PC-9 (cell line): ENCODE results near the gene MTREX. TPM values are rescaled to one million over a fixed set of nuclear protein-coding genes. Genes with fewer than 3 reads are reported as not detected.

ENCODE experiments used
- BruUV-seq: library from RNA; stranded (reverse); fragments of 400-500 nt; replicated peaks from 2 replicates; lab custom pipeline; 2021; lab: Mats Ljungman, UMichigan
- CTCF ChIA-PET: fragments of 300-600 bp; sonication (Branson Sonifier 250); formaldehyde crosslinking; loops from one replicate; lab custom pipeline; 2022; ENCODE audit warnings: antibody characterized with exemption; lab: Charles Lee
- POLR2A ChIA-PET: fragments of 300-600 bp; sonication (Branson Sonifier 250); formaldehyde crosslinking; loops from one replicate; lab custom pipeline; 2022; ENCODE audit warnings: antibody characterized with exemption; ENCODE audit not compliant: unreplicated experiment; lab: Charles Lee
- DNase-seq, 2 experiments: peaks; one replicate each; pipeline versions ENCODE4 v3.0.0 to v3.0.0-alpha.2; 2015 to 2022; ENCODE audit warnings: mixed read lengths in 1 of 2
- H2AFZ ChIP-seq: fragments of 200-600 bp; sonication (generic); 2 replicates; pipeline ENCODE4 v1.8.1; 2017; ENCODE audit warnings: antibody characterized with exemption
- H3F3A ChIP-seq: fragments of 200-600 bp; sonication (generic); 2 replicates; pipeline ENCODE4 v1.8.1; 2017; ENCODE audit warnings: antibody characterized with exemption, mild to moderate bottlenecking, low read depth; ENCODE audit not compliant: insufficient read depth
- H3K27ac ChIP-seq: fragments of 200-600 bp; sonication (generic); 2 replicates; pipeline ENCODE4 v1.6.1; 2016; ENCODE audit warnings: mixed run types
- H3K27me3 ChIP-seq: fragments of 200-600 bp; sonication (generic); 2 replicates; pipeline ENCODE4 v1.6.1; 2016; ENCODE audit warnings: low read depth, mixed run types; ENCODE audit not compliant: insufficient read depth
- H3K36me3 ChIP-seq: fragments of 200-600 bp; sonication (generic); 2 replicates; pipeline ENCODE4 v1.6.1; 2016; ENCODE audit warnings: low read depth, mixed run types
- H3K4me1 ChIP-seq: fragments of 200-600 bp; sonication (generic); replicated peaks from 2 replicates; pipeline ENCODE4 v1.6.1; 2016; ENCODE audit warnings: mixed run types; ENCODE audit not compliant: insufficient read depth
- H3K4me2 ChIP-seq: fragments of 200-600 bp; sonication (generic); 2 replicates; pipeline ENCODE4 v1.6.1; 2017; ENCODE audit warnings: mixed run types
- H3K4me3 ChIP-seq: fragments of 200-600 bp; sonication (generic); 2 replicates; pipeline ENCODE4 v1.6.1; 2016; ENCODE audit warnings: mixed run types
- H3K79me2 ChIP-seq: fragments of 200-600 bp; sonication (generic); 2 replicates; pipeline ENCODE4 v1.6.1; 2017; ENCODE audit warnings: low read depth, mixed run types
- H3K9me2 ChIP-seq: fragments of 200-600 bp; sonication (generic); 2 replicates; pipeline ENCODE4 v1.8.1; 2017; ENCODE audit warnings: mild to moderate bottlenecking; ENCODE audit not compliant: insufficient read depth
- H3K9me3 ChIP-seq: fragments of 200-600 bp; sonication (generic); 2 replicates; pipeline ENCODE4 v1.8.1; 2016; ENCODE audit warnings: low read depth; ENCODE audit not compliant: insufficient read depth
- H4K20me1 ChIP-seq: fragments of 200-600 bp; sonication (generic); 2 replicates; pipeline ENCODE4 v1.8.1; 2017; ENCODE audit not compliant: insufficient read depth
- EZH2 ChIP-seq: fragments of 200-600 bp; sonication (generic); IDR thresholded peaks from 2 replicates; pipeline ENCODE4 v1.8.0; 2017; ENCODE audit warnings: antibody characterized with exemption, low read depth
- intact Hi-C: fragments of 100-400 bp; cut with micrococcal nuclease; formaldehyde crosslinking; loops from one replicate; pipeline ENCODE4 v1.10.0; 2022; ENCODE audit not compliant: unreplicated experiment
- total RNA-seq: library from RNA; stranded (reverse); gene quantifications from 2 replicates; pipeline ENCODE4 v1.2.3, GENCODE V29; 2021
- TF ChIP-seq, protein P1 (sequence below): fragments of 200-600 bp; sonication (generic); conservative IDR thresholded peaks from 2 replicates; pipeline ENCODE4 v1.6.1; 2017; ENCODE audit warnings: mixed run types, antibody characterized with exemption, mild to moderate bottlenecking, moderate library complexity

MTREX gene
- total RNA-seq, 1 experiment from 2014 or later, result 56.7 TPM

DNA sequence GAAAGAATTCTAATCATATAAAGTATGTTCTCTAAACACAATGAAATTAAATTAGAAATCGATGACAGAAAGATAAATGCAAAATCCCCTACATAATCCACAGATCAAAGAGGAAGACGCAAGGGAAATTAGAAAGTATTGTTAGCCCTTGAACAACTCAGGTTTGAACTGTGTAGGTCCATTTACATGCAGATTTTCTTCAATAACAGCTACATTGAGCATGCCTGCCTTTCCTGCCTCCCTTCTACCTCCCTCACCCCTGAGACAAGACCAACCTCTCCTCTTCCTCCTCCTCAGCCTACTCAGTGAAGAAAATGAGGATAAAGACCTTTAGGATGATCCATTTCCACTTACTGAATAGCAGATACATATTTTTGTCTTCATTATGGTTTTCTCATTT is 151.8 kb downstream of the MTREX start:
- Histone ChIP-seq H3K36me3 (no peaks in the 10 kb centered on the region), H3K79me2 (no peaks in the 10 kb centered on the region), H3K9me2 (no peaks in the 10 kb centered on the region; the same call in 1 of the 2 replicates), H2AFZ (no peak overlapping the region), H3F3A (0 out of 2 replicates have a peak, but pooled peaks cover 4% of the 10 kb centered on the region), H3K27ac (no peak overlapping the region), H3K27me3 (no peaks in the 10 kb centered on the region), H4K20me1 (no peaks in the 10 kb centered on the region), H3K9me3 (no peaks in the 10 kb centered on the region), H3K4me3 (no peak overlapping the region), H3K4me1 (peaks cover 10% of the 10 kb centered on the region), H3K4me2 (no peak overlapping the region)
- TF ChIP-seq, protein P1, sequence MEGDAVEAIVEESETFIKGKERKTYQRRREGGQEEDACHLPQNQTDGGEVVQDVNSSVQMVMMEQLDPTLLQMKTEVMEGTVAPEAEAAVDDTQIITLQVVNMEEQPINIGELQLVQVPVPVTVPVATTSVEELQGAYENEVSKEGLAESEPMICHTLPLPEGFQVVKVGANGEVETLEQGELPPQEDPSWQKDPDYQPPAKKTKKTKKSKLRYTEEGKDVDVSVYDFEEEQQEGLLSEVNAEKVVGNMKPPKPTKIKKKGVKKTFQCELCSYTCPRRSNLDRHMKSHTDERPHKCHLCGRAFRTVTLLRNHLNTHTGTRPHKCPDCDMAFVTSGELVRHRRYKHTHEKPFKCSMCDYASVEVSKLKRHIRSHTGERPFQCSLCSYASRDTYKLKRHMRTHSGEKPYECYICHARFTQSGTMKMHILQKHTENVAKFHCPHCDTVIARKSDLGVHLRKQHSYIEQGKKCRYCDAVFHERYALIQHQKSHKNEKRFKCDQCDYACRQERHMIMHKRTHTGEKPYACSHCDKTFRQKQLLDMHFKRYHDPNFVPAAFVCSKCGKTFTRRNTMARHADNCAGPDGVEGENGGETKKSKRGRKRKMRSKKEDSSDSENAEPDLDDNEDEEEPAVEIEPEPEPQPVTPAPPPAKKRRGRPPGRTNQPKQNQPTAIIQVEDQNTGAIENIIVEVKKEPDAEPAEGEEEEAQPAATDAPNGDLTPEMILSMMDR, result no peak
- TF ChIP-seq EZH2, result no peak
- BruUV-seq, result no TSS peak
- intact Hi-C loops, result no loop called here
- POLR2A ChIA-PET, result no interaction called here
- CTCF ChIA-PET, result no interaction called here
- DNase-seq, result no peak

DNA sequence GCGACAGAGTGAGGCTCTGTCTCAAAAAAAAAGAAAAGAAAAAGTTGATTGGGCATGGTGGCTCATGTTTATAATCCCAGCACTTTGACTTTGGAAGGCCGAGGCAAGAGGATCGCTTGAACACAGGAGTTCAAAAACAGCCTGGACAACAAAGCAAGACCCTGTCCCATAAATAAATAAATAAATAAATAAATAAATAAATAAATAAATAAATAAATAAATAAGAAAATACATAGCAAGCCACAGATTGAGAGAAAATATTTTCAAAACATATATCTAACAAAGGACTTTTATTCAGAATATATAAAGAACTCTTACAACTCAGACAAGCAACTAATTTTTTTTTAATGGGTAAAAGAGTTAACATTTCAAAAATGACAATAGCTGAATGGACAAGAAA is 155.8 kb downstream of the MTREX start:
- CTCF ChIA-PET, result no interaction called here
- Histone ChIP-seq H3K4me3 (no peak overlapping the region), H3K4me2 (no peak overlapping the region), H3K27me3 (no peaks in the 10 kb centered on the region), H3F3A (no peaks in the 10 kb centered on the region), H3K79me2 (no peaks in the 10 kb centered on the region), H4K20me1 (no peaks in the 10 kb centered on the region), H3K9me2 (no peaks in the 10 kb centered on the region; the same call in 1 of the 2 replicates), H2AFZ (no peak overlapping the region), H3K36me3 (no peaks in the 10 kb centered on the region), H3K4me1 (no peaks in the 10 kb centered on the region), H3K27ac (no peak overlapping the region), H3K9me3 (no peaks in the 10 kb centered on the region)
- intact Hi-C loops, result no loop called here
- TF ChIP-seq, protein P1, result no peak
- TF ChIP-seq EZH2, result no peak
- POLR2A ChIA-PET, result no interaction called here
- no peak for DNase-seq
- no TSS peak for BruUV-seq

DNA sequence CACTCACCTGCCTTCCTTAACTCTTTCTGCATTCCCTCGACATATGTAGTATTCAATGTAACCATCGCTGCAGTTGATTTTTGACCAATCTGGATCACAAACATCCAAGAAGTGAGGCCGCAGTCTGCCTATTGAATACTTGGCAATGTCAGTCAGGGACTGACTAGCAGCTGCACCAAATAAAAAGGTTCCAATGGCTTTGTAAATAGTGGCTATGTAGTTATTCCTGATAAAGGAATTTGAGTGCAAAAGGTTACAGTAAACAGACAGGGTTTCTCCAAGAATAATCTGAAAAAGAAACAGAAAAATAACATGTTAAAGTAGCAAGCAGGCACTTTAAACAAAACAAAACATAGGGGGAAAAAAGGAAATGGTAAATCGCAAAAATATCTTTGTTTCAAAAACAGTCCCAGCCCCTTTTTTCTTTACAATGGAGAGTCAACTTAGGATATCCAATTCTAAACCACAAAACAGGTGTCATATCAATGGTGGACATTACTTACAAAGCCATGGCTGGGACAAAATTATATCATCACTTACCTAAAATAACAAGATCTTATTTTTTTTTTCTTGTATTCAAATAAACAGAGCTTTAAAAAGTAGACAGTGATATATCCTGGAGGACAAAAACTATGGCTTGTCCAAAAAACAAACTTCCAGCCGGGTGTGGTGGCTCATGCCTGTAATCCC is 160.2 kb downstream of the MTREX start:
- H3K4me3 ChIP-seq, result no peak overlapping the region
- ChIA-PET POLR2A (interaction anchor here (0.6 kb wide), 1 partner anchor 166 kb away, joined by 14 read pairs; no protein-coding TSS in a partner anchor), CTCF (no interaction called here)
- DNase-seq, result no peak
- no peaks in the 10 kb centered on the region for H3K79me2 ChIP-seq
- no peaks in the 10 kb centered on the region for H3F3A ChIP-seq
- no peaks in the 10 kb centered on the region for H3K4me1 ChIP-seq
- H3K4me2 ChIP-seq, result no peak overlapping the region
- H3K27ac ChIP-seq, result no peak overlapping the region
- H3K36me3 ChIP-seq, result no peaks in the 10 kb centered on the region
- no peaks in the 10 kb centered on the region for H4K20me1 ChIP-seq
- H3K9me3 ChIP-seq, result no peaks in the 10 kb centered on the region
- no peaks in the 10 kb centered on the region for H3K9me2 ChIP-seq
- no TSS peak for BruUV-seq
- TF ChIP-seq EZH2, result no peak
- TF ChIP-seq, protein P1, result no peak
- no peaks in the 10 kb centered on the region for H3K27me3 ChIP-seq
- intact Hi-C loops, result no loop called here
- no peak overlapping the region for H2AFZ ChIP-seq
